ENCODE results near the gene CMIP.

Gene CMIP

DNA sequence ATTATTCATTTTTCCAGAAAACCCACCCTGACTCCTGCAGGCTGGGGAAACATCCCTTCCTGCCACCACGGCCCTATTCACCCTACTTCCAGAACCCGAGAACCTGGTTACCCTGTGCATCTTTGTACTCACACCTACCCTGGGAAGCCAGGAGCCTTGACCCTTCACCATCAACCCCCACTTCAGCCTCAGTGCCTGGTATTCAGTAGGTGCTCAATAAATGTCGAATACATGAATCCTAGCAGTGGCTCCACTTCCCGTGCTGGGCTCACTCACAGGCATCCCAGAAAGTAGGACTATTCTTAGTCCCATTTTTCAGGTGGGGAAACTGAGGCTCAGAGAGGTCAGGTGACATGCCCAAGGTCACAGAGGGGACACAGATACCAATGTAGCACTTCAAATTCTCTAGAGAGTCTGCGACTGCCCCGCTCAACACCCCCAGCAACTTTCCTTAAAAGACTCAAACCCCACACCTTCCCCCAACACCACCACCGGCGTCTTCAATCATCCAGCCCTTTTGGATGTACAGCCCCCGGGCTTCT lies 36.1 kb upstream of the CMIP start:
- CTCF ChIA-PET = no interaction called here

DNA sequence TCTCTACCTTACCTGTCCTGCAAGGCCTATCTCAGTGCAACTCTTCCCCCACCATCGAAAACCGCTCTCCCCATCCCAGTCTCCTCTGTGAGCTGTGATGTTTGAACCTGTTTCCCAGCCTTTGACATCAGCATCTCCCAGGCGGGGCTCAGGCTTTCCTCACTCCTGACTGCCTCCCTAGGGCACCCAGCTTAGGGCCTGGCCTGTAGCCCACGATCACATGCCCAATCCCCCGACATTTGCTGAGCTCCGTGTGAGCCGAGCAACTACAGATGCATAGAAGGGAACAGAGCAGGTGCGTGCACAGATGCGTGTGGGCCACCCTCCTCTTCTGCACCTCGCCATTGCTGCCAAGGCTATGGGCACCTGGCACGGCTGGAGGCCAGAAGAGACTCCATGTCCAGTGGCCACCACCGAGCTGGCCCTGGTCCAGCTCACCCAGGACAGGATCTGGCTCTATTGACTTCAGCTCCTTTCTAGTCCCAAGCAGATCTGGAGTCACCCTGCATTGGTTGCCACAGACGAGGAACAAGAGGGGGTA lies 35.5 kb upstream of the CMIP start:
- no peak for DNase-seq (ENCODE audit: extremely low spot score)
- TF ChIP-seq SP1 (IDR thresholded peaks at IDR 0.05) (no peak), CTBP1 (IDR thresholded peaks at IDR 0.05; ENCODE audit: borderline replicate concordance) (no peak), ZNF384 (IDR thresholded peaks at IDR 0.05) (no peak), FOXK2 (IDR thresholded peaks at IDR 0.05) (no peak), NFRKB (IDR thresholded peaks at IDR 0.05) (no peak), TARDBP (IDR thresholded peaks at IDR 0.05) (no peak), HDGF (IDR thresholded peaks at IDR 0.05; ENCODE audit: borderline replicate concordance) (no peak), BHLHE40 (IDR thresholded peaks at IDR 0.05; ENCODE audit: borderline replicate concordance) (no peak), L3MBTL2 (conservative IDR thresholded peaks at IDR 0.05) (no peak), SUZ12 (IDR thresholded peaks at IDR 0.05) (no peak), LEF1 (IDR thresholded peaks at IDR 0.05; ENCODE audit: borderline replicate concordance) (no peak), ARNT (IDR thresholded peaks at IDR 0.05) (no peak), ELF4 (IDR thresholded peaks at IDR 0.05) (no peak), FOXA1 (IDR thresholded peaks at IDR 0.05) (no peak), FOXM1 (IDR thresholded peaks at IDR 0.05; ENCODE audit: borderline replicate concordance) (no peak)
- TF ChIP-seq, protein P1, sequence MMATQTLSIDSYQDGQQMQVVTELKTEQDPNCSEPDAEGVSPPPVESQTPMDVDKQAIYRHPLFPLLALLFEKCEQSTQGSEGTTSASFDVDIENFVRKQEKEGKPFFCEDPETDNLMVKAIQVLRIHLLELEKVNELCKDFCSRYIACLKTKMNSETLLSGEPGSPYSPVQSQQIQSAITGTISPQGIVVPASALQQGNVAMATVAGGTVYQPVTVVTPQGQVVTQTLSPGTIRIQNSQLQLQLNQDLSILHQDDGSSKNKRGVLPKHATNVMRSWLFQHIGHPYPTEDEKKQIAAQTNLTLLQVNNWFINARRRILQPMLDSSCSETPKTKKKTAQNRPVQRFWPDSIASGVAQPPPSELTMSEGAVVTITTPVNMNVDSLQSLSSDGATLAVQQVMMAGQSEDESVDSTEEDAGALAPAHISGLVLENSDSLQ (IDR thresholded peaks at IDR 0.05) = no peak
- ChIA-PET POLR2A (no interaction called here), CTCF (no interaction called here)

More for the DNA sequence above, 36.1 kb upstream of the CMIP start:
- POLR2A ChIA-PET = no interaction called here
- no peak for DNase-seq (ENCODE audit: extremely low spot score)
- TF ChIP-seq CTBP1 (IDR thresholded peaks at IDR 0.05; ENCODE audit: borderline replicate concordance) = no peak
- TF ChIP-seq ZNF384 (IDR thresholded peaks at IDR 0.05) = no peak
- TF ChIP-seq FOXA1 (IDR thresholded peaks at IDR 0.05) = no peak
- no peak for TF ChIP-seq SUZ12 (IDR thresholded peaks at IDR 0.05)
- no peak for TF ChIP-seq NFRKB (IDR thresholded peaks at IDR 0.05)
- no peak for TF ChIP-seq TARDBP (IDR thresholded peaks at IDR 0.05)
- TF ChIP-seq BHLHE40 (IDR thresholded peaks at IDR 0.05; ENCODE audit: borderline replicate concordance) = no peak
- TF ChIP-seq SP1 (IDR thresholded peaks at IDR 0.05) = no peak
- no peak for TF ChIP-seq ELF4 (IDR thresholded peaks at IDR 0.05)

DNA sequence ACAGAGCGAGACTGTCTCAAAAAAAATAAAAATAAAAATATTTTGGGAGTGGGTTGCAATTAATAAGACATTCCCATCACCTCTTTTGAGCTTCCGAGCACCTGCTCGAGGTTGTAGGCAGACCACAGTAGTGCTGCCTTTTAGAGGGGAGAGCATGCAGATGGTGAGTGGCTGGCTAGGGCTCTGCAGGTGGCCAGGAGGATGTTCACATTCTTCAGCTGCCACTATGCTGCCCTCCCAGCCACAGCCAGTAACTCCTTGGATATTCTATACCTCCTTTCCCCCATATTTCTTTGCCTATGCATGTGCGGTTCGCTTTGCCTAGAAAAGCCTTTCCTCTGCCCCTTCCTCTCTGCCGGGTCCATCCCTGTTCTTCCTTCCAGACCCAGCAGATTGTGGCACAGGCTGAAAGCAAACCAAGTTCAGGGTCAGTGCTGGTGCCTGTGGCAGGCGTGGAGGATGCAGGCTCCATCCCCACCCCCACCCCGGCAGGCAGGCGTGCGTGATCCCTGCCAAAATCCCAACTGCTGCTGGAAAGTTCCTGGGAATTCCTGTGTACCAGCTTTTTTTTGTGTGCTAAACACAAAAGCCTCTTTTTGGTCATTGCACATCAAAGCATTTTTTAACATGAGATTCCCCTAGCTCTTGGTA lies 33.8 kb upstream of the CMIP start:
- ChIA-PET CTCF (no interaction called here), POLR2A (no interaction called here)
- no peak for TF ChIP-seq CTBP1 (IDR thresholded peaks at IDR 0.05; ENCODE audit: borderline replicate concordance)
- no peak for DNase-seq (ENCODE audit: extremely low spot score)

DNA sequence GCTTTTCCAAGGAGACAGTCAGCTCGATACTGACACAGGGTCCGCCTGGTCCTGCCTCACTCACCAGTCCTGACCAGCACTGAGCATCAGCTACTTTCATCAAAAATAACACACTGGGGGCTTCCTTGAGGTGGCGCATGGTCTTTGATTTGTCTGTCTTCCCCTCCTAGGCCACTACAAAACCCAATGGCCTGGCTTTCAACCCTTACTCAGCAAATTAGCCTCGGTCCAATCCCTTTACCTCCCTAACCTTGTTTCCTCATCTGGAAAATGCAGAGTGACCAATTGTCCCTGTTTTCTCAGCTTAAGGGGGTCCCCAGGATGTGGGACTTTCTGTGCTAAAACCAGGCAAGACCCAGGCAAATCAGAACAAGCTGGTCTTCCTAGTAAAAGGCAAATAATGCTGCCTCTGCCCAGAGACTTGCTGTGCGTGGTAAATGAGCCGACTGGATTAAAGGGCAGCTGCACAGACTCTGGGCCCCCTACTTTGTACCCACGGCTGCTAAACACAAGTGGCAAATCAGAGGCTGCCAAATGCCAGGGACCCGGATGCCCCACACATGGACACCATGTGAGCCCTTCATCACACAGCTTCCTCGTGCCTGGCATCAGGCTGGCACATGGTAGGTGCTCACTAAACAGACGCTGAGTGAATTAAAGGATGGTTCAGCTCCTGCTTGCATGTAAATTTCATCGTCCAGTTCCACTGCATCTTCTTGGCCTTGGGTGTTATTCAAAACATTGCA lies 31.2 kb upstream of the CMIP start:
- CTCF ChIA-PET = interaction anchor here (0.6 kb wide), 2 partner anchors 64 to 71 kb away, joined by 3 read pairs; no protein-coding TSS in a partner anchor

DNA sequence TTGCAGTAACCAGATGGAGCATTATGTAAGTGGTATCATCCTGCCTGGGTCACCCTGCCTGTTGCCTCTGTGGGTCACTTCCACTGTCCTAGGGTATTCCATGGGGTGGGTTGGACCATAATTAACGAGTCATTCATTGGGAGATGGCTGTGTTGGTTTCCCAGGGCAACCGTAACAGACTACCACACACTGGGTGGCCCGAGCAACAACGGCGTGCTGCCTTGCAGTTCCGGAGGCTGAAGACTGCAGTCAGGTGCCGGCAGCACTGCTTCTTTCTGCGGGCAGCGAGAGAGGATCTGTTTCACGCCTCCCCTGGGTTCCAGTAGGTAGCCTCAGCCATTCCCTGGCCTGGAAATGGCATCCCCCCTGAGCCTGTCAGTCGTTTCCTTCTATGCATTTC lies 28.9 kb upstream of the CMIP start:
- TF ChIP-seq SP1 (IDR thresholded peaks at IDR 0.05) (no peak), TARDBP (IDR thresholded peaks at IDR 0.05) (no peak), ZNF384 (IDR thresholded peaks at IDR 0.05) (no peak), L3MBTL2 (conservative IDR thresholded peaks at IDR 0.05) (no peak), CTBP1 (IDR thresholded peaks at IDR 0.05; ENCODE audit: borderline replicate concordance) (no peak), ELF4 (IDR thresholded peaks at IDR 0.05) (no peak), ARNT (IDR thresholded peaks at IDR 0.05) (no peak), NFRKB (IDR thresholded peaks at IDR 0.05) (no peak), BHLHE40 (IDR thresholded peaks at IDR 0.05; ENCODE audit: borderline replicate concordance) (no peak), FOXM1 (IDR thresholded peaks at IDR 0.05; ENCODE audit: borderline replicate concordance) (no peak), HDGF (IDR thresholded peaks at IDR 0.05; ENCODE audit: borderline replicate concordance) (no peak), FOXK2 (IDR thresholded peaks at IDR 0.05) (no peak), SUZ12 (IDR thresholded peaks at IDR 0.05) (no peak), FOXA1 (IDR thresholded peaks at IDR 0.05) (no peak), LEF1 (IDR thresholded peaks at IDR 0.05; ENCODE audit: borderline replicate concordance) (no peak)
- TF ChIP-seq, protein P1 (IDR thresholded peaks at IDR 0.05) = no peak
- CTCF ChIA-PET = no interaction called here
- POLR2A ChIA-PET = no interaction called here
- no peak for DNase-seq (ENCODE audit: extremely low spot score)

More for the DNA sequence above, 31.2 kb upstream of the CMIP start:
- POLR2A ChIA-PET = no interaction called here
- TF ChIP-seq TARDBP (IDR thresholded peaks at IDR 0.05) (no peak), CTBP1 (IDR thresholded peaks at IDR 0.05; ENCODE audit: borderline replicate concordance) (no peak), LEF1 (IDR thresholded peaks at IDR 0.05; ENCODE audit: borderline replicate concordance) (no peak), SP1 (IDR thresholded peaks at IDR 0.05) (no peak), FOXM1 (IDR thresholded peaks at IDR 0.05; ENCODE audit: borderline replicate concordance) (no peak), BHLHE40 (IDR thresholded peaks at IDR 0.05; ENCODE audit: borderline replicate concordance) (no peak), ARNT (IDR thresholded peaks at IDR 0.05) (no peak), ZNF384 (IDR thresholded peaks at IDR 0.05) (no peak), FOXK2 (IDR thresholded peaks at IDR 0.05) (no peak), NFRKB (IDR thresholded peaks at IDR 0.05) (no peak), L3MBTL2 (conservative IDR thresholded peaks at IDR 0.05) (no peak), HDGF (IDR thresholded peaks at IDR 0.05; ENCODE audit: borderline replicate concordance) (no peak), SUZ12 (IDR thresholded peaks at IDR 0.05) (no peak), FOXA1 (IDR thresholded peaks at IDR 0.05) (no peak), ELF4 (IDR thresholded peaks at IDR 0.05) (no peak)
- TF ChIP-seq, protein P1 (IDR thresholded peaks at IDR 0.05) = no peak
- no peak for DNase-seq (ENCODE audit: extremely low spot score)
